ENCODE results near the gene VWA8. TPM values are rescaled to one million over a fixed set of nuclear protein-coding genes. Genes with fewer than 3 reads are reported as not detected.

Gene VWA8
- total and polyA plus RNA-seq, 7 donors, result 3.0 to 37.5 (median 24.7) TPM

GRCh38 chr13:41740479-41740878 lies 220.4 kb downstream of the VWA8 start:
- intact Hi-C loops (cut with DNase I), result no loop called here
- TF ChIP-seq CTCF (IDR thresholded peaks at IDR 0.05) (no peak), POLR2AphosphoS5 (IDR thresholded peaks at IDR 0.05) (no peak), EP300 (IDR thresholded peaks at IDR 0.05) (no peak), POLR2A (IDR thresholded peaks at IDR 0.05) (no peak)
- no peaks in the 10 kb centered on the region for H3K9me3 ChIP-seq
- no peaks in the 10 kb centered on the region for H3K36me3 ChIP-seq
- 93 to 94% methylated on average over 4 of the region's 4 CpGs for WGBS, 2 donors
- no peak overlapping the region for H3K27ac ChIP-seq
- no peak overlapping the region for H3K4me3 ChIP-seq
- H3K4me1 ChIP-seq, result no peaks in the 10 kb centered on the region
- no peaks in the 10 kb centered on the region for H3K27me3 ChIP-seq
- DNase-seq, result no peak

- Histone ChIP-seq H3K27ac (no peak overlapping the region), H3K36me3 (peaks cover 0 to 47% (median 8%) of the 10 kb centered on the region in 4 donors), H3K4me1 (no peaks in the 10 kb centered on the region), H3K4me3 (no peak overlapping the region), H3K9me3 (no peaks in the 10 kb centered on the region), H3K27me3 (no peaks in the 10 kb centered on the region)
- DNase-seq, result no peak
- intact Hi-C loops (cut with DNase I), result no loop called here
- TF ChIP-seq POLR2A (IDR thresholded peaks at IDR 0.05), result no peak
- no peak for TF ChIP-seq CTCF (IDR thresholded peaks at IDR 0.05)
- TF ChIP-seq EP300 (IDR thresholded peaks at IDR 0.05), result no peak
- no peak for TF ChIP-seq POLR2AphosphoS5 (IDR thresholded peaks at IDR 0.05)
- WGBS, 2 donors, result 95% methylated on average over 4 of the region's 4 CpGs
These were observed 238.0 kb downstream of the VWA8 start for GRCh38 chr13:41722684-41723535.

GRCh38 chr13:41720839-41721561 lies 239.9 kb downstream of the VWA8 start:
- 92 to 93% methylated on average over 5 of the region's 5 CpGs for WGBS, 2 donors
- intact Hi-C loops (cut with DNase I), result no loop called here
- H3K27ac ChIP-seq, result no peak overlapping the region

GRCh38 chr13:41716236-41716635 lies 244.7 kb downstream of the VWA8 start:
- Histone ChIP-seq H3K4me1 (peaks cover 0 to 5% (median 0%) of the 10 kb centered on the region in 4 donors), H3K27me3 (no peaks in the 10 kb centered on the region), H3K36me3 (peaks cover 0 to 23% (median 3%) of the 10 kb centered on the region in 4 donors), H3K27ac (no peak overlapping the region), H3K9me3 (no peaks in the 10 kb centered on the region), H3K4me3 (no peak overlapping the region)
- DNase-seq, result no peak
- 90 to 96% methylated on average over 1 of the region's 1 CpG for WGBS, 2 donors
- TF ChIP-seq EP300 (IDR thresholded peaks at IDR 0.05) (no peak), POLR2A (IDR thresholded peaks at IDR 0.05) (no peak), CTCF (IDR thresholded peaks at IDR 0.05) (no peak), POLR2AphosphoS5 (IDR thresholded peaks at IDR 0.05) (no peak)
- intact Hi-C loops (cut with DNase I), result no loop called here

More at GRCh38 chr13:41720839-41721561, 239.9 kb downstream of the VWA8 start:
- TF ChIP-seq EP300 (IDR thresholded peaks at IDR 0.05), result no peak
- no peak for TF ChIP-seq CTCF (IDR thresholded peaks at IDR 0.05)
- no peak for TF ChIP-seq POLR2A (IDR thresholded peaks at IDR 0.05)
- no peak for TF ChIP-seq POLR2AphosphoS5 (IDR thresholded peaks at IDR 0.05)
- H3K4me1 ChIP-seq, result no peaks in the 10 kb centered on the region
- H3K36me3 ChIP-seq, result peaks cover 0 to 42% (median 8%) of the 10 kb centered on the region in 4 donors
- no peaks in the 10 kb centered on the region for H3K9me3 ChIP-seq
- no peak for DNase-seq
- H3K27me3 ChIP-seq, result no peaks in the 10 kb centered on the region
- H3K4me3 ChIP-seq, result no peak overlapping the region
